HepG2 (cell line): ENCODE results near the gene CYP46A1.

ENCODE experiments used
- ATF2 ChIP-seq: sonication (generic); formaldehyde crosslinking; IDR thresholded peaks from 2 replicates; pipeline ENCODE4 v1.4.0; 2020; ENCODE audit warnings: missing genetic modification reagents
- PRDM15 ChIP-seq: sonication (generic); formaldehyde crosslinking; IDR thresholded peaks from 2 replicates; pipeline ENCODE4 v1.4.0; 2020; ENCODE audit warnings: missing genetic modification reagents
- REST ChIP-seq, 2 experiments: IDR thresholded peaks; 2 replicates each; pipeline ENCODE4 v1.6.1; 2011 to 2012; ENCODE audit warnings: low read length in 2 of 2, borderline replicate concordance in 1 of 2, low read depth in 1 of 2, mild to moderate bottlenecking in 1 of 2, moderate library complexity in 1 of 2
- ZFP36 ChIP-seq: fragments of 150-350 bp; IDR thresholded peaks from 2 replicates; pipeline ENCODE4 v1.6.1; 2018; ENCODE audit warnings: borderline replicate concordance, low read length, low read depth; ENCODE audit not compliant: partially characterized antibody
- ZNF264 ChIP-seq: sonication (generic); formaldehyde crosslinking; IDR thresholded peaks from 2 replicates; pipeline ENCODE4 v1.4.0; 2020; ENCODE audit warnings: missing genetic modification reagents
- ZNF350 ChIP-seq: sonication (generic); formaldehyde crosslinking; IDR thresholded peaks from 2 replicates; pipeline ENCODE4 v1.4.0; 2020; ENCODE audit warnings: mild to moderate bottlenecking, low read depth, missing genetic modification reagents, borderline replicate concordance

GRCh38 chr14:99758121-99758821 is 74.2 kb downstream of the CYP46A1 start:
- TF ChIP-seq ZNF350, result no peak
- no peak for TF ChIP-seq ZFP36
- TF ChIP-seq PRDM15 (CRISPR knock-in tag), result no peak
- no peak for TF ChIP-seq REST (IDR thresholded peaks at IDR 0.05; ENCODE audit: borderline replicate concordance in 1 of 2, low read depth in 1 of 2, low read length in 2 of 2)
- no peak for TF ChIP-seq ATF2 (CRISPR knock-in tag)
- no peak for TF ChIP-seq ZNF264
